HG03460 (cell line): ENCODE results near the gene ZBTB1.
A peak's percentile ranks its signal among the peaks of the same experiment; 100 is the strongest.

ENCODE experiments used
- ATAC-seq: cut with Tn5 transposase; IDR thresholded peaks from one replicate; pipeline ENCODE4 v1.9.1; 2021; ENCODE audit not compliant: unreplicated experiment

The ZBTB1 gene, protein sequence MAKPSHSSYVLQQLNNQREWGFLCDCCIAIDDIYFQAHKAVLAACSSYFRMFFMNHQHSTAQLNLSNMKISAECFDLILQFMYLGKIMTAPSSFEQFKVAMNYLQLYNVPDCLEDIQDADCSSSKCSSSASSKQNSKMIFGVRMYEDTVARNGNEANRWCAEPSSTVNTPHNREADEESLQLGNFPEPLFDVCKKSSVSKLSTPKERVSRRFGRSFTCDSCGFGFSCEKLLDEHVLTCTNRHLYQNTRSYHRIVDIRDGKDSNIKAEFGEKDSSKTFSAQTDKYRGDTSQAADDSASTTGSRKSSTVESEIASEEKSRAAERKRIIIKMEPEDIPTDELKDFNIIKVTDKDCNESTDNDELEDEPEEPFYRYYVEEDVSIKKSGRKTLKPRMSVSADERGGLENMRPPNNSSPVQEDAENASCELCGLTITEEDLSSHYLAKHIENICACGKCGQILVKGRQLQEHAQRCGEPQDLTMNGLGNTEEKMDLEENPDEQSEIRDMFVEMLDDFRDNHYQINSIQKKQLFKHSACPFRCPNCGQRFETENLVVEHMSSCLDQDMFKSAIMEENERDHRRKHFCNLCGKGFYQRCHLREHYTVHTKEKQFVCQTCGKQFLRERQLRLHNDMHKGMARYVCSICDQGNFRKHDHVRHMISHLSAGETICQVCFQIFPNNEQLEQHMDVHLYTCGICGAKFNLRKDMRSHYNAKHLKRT

DNA sequence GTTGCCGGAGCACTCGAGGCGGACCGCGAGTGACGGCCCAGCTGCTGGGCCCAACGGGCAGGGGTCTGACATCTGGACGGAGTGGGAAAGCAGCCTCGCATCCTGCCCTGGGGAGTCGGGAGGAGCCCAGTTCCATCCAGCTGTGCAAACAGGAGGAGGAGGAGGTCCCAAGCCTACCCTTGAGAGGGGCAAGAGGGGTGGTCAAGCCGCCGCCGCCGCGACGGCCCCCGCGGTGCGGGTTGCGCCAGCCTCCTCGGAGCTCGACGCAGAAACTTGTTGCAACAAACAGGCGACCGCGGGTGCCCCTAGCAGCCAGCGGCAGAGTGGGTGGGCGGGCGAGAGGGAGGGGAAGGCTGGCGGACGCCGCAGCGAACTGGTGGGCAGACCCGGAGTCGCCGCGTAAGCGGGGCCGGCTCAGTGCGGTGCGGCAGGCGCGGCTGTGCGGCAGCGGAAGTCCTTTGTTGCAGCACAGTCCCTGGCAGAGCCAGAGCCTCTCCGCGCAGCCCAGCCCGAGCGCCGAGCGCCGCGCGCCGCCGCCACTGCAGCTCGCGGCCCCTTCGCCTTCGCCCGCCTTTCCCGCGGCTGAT is at the start of gene ZBTB1:
ZBTB1 (plus strand) TSS at position 461 of the 587 bp plus-strand sequence. CDS start 16,735 bp downstream, outside the sequence.
- ATAC-seq: peak; percentile 25

DNA sequence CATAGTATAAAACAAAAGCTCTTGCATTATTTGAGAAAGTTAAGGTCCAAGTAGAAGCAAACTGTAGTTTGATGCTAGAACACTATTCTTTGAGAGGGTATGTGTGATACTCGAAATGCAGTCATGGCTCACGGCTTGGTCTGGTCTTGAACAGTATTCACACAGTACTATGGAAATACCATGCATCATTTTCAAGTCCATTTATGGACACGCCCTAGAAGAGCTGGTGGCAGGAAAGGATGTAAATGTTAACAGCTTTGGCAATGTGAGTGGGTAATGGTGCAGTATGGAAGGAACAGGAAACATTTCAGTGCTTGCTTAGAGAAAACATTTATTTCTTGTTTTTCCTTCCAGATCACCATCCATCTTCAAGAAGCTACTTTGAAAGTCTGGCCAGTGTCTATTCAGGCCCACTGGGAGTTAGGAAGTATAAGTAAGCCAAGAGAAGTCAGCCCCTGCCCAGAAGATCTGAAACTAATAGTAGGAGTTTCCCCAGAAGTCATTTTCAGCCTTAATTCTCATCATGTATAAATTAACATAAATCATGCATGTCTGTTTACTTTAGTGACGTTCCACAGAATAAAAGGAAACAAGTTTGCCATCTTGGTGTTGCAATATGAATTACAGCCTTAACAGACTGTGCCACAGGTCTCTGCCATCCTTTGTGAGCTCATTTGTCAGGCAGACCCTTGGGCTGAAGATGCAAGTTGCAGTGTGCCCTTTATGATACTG is 45.0 kb upstream of the ZBTB1 start:
- ATAC-seq: no peak

DNA sequence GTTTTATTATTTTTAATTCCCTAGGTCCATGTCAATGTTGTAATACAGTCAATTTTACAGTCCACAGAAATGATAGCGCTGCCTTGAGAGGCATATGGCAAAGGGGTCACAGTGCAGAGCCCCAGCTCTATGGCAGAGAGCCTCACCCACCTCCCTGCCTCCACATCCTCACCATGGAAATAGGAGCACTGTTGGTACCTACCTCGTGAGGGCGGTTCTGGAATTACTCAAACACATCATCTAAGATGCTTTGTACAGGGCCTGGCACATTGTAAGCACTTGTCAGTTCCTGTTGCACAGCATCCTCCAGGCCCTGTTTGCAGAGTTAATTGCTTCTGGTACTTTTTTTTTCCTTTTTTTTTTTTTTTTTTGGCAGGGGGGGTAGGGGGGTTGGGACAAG is 43.3 kb upstream of the ZBTB1 start:
- no peak for ATAC-seq

DNA sequence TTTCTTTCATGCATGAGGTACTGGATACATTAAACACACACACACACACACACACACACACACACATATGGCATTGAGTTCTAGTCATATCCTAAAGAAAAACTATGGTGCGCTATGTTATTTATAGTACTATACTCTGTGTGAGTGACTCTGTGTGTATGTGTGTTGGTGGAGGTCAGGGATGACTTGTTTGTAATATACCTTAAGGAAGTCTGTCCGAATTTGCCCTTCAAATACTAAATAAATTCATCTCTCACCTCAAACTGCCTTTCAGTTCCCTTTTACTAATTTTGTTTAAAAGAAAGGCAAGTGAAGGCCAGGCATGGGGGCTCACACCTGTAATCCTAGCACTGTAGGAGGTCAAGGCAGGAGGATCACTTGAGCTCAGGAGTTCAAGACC is 41.4 kb upstream of the ZBTB1 start:
- no peak for ATAC-seq

DNA sequence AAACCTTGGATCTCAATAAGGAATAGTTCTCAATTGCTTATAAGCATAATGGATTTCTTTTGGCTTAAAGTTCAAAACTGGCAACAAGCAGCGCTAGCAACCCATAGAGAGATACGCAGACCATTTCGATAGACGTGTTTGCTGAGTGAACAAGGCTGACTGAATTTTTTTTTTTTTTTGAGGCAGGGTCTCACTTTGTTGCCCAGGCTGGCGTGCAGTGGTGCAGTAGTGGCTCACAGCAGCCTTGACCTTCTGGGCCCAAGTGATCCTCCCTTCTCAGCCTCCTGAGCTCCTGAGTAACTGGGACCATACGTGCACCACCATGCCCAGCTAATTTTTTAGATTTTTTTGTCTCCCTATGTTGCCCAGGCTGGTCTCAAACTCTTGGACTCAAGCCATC is 40.7 kb upstream of the ZBTB1 start:
- ATAC-seq: no peak

DNA sequence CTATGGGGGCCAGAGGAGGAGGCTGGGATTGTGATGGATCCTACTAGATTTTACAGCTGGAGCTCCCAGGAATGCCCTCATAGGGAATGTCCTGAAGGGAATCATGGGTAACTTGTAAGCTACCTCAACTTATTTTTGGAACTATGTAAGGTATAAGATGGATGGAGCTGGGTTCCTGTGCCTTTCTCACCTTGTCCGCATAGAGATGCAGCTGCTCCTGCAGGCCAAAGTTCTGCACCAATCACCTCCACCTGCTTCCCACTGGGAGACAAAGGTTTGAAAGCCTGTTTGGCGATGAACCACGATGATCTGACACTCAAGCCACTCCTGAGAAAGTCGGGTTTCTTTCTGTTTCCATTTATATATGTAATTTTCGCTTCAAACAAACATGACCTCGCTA is 39.9 kb upstream of the ZBTB1 start:
- ATAC-seq: peak; percentile 2

DNA sequence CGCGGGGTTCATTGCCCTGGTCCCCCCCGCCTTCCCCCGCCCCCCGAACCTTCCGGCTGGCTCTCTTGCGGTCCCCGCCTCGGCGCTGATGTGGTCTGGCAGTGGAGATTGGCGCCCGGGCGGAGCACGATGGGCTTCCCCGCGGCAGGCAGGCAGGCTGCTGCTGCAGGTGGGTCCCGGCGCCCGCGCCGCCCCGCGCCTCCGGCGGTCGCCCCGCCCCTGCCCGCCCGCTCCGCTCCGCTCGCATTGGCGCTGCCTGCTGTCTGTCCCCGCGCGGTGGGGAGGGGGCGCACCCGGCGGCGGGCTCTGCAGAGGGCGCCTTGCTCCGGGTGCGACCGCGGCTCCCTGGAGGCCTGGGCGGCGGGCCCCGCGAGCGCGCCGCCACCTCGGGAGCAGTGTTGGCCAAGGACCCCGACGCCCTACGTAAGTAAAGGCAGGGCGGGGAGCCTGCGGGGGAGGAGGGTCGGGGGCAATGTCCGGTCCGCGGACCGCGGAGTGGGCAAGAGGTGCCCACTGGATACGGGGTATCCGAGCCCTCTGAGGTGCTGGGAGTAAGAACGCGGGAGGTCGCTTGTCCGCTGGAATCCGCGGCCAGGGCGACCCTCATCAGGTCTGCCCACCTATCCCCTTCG is 39.3 kb upstream of the ZBTB1 start, which contains the start of gene AKAP5:
AKAP5 (plus strand) TSS at position 309 of the 632 bp plus-strand sequence. CDS start 2,896 bp downstream, outside the sequence.
- ATAC-seq: peak; percentile 51

DNA sequence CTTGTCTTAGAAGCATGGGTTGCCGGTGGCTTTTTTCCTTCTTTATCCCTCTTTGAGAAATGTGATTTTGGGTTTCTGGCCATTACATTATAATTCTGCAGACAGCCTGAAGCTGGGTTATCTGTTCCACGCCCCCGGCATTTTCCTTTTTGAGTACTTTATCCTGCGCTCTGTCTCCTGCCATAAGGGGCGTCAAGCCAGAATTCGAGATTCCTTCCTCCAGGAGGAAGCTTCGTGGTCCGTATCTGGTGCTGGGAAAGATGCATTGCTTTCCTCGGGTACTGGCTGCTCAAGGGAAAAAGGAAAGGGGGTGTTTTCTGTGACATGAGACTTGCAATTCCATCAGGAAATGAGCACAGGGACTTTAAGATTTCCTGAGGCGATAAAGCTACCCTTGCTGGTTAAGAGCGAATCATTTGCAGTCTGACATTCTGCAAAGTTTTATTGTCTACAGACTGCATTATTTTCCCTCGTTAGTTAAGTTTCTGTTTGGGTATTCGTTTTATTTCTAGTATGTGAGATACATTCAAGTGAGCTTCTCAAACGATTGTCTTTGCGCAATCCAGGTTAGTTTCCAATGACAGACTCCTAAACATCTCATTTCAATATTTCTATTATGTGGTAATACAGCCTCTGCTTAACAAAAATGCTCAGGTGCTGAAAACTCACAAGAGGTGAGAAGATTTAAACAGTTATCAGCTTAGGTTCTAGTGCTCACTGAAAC is 38.6 kb upstream of the ZBTB1 start:
- ATAC-seq: no peak

DNA sequence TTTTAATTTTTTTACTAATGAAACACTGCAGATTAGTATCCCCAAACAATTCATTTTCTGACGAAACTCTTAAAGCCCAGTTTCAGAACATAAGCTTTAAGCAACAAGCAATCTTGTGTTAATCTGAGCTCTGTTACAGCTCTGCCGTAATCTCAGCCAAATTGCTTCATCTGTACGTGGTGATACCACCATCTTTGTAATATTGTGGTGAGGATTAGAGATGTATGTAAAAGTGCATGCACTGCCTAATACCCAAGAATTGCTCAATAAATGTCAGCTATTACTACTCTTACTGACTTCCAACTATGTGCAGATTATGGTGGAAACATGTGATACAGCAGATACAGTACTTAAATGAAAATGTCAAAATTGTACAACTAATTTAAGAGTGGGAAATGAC is 37.5 kb upstream of the ZBTB1 start:
- ATAC-seq: no peak

DNA sequence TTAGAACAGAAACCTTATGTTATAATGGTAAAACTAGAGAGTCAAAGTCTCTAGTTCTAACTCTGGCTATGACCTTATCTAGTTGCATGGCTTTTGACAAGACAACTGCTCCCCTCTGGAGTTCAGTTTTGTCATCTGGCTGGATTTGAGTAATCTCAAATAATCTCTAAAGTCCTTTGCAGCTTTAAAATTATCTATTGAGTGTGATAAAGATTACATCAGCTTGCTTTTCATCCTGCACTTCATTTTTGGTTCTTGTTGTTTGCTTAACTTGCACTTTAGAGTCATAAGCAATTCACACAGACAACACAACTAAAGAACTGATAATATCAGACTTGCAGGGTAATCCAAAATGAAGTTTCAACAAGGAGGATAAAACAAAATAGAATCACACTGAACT is 37.0 kb upstream of the ZBTB1 start:
- ATAC-seq: no peak

DNA sequence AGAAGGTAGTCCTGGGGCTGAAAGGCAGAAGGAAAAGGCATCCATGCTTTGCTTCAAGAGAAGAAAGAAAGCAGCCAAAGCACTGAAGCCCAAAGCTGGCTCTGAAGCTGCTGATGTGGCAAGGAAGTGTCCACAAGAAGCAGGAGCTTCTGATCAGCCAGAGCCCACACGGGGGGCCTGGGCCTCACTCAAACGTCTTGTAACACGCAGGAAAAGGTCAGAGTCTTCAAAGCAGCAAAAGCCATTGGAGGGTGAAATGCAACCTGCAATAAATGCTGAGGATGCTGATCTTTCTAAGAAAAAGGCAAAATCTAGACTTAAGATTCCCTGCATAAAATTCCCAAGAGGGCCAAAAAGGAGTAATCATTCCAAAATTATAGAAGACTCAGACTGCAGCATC is 36.1 kb upstream of the ZBTB1 start:
- ATAC-seq: no peak

DNA sequence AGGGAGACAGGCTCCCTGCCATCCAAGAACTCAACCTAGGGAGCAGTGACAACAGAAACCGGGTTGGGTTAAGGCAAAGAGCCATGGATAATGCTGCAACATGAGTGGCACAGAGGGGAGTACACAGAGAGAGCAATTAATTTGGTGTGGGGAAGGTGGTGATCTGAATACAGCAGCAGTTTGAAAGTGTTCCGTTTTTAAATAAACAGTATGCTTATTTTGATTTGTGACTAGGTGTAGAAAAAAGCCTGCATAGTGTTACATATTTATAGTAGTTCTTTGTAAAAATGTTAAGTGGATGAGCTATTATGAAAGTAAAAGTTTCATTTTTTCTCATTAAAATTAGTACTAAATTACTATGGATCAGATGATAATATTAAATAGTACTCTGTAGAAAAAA is 30.5 kb upstream of the ZBTB1 start:
- no peak for ATAC-seq

DNA sequence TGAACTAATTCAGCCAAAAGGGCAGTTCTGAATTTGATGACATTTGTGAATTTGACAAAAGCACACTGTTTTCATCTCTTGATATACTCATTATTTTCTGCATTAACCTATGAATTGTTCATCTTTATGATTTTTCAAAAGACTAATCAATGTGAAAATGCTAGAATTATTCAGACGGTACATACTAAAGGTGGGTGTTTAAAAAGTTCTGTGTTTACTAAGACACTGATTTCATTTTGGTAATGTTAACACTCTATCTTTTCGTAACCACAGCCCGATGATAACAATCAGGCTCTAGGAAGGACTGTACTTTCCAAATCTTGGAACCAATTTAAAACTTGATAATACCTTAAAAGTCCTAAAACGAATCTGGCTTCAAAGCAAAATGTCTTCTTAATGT is 29.9 kb upstream of the ZBTB1 start:
- ATAC-seq: no peak

DNA sequence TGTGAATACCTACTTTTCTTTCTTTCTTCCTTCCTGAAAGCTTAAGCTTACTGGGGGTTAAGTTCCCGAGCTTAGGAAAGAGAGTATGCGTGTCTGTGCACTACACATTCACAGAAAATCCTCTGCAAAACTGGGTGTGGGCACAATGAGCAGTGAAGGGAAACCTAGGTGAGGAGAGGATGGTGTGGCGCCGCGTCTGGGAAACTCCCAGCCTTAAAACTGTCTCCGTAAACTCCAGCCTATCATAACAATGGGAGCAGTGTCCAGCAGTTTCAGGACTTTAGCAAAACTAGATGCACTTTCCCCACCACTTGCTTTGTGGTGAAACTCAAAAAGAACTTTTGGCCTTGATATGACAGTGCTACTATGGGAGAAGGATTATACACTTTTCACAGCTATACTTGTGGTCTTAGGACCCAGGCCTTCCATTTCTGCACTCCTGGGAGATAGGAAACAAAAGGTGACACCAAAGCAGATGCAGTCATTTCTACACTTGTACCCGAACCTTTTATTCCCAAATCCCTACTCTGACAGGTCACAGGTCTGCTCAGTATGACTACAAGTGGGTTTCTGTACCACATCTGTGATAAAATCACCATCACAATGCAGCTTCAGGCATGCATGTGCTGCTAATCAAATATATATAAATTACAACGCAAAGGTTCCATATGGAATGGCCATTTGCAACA is 28.8 kb upstream of the ZBTB1 start:
- no peak for ATAC-seq

DNA sequence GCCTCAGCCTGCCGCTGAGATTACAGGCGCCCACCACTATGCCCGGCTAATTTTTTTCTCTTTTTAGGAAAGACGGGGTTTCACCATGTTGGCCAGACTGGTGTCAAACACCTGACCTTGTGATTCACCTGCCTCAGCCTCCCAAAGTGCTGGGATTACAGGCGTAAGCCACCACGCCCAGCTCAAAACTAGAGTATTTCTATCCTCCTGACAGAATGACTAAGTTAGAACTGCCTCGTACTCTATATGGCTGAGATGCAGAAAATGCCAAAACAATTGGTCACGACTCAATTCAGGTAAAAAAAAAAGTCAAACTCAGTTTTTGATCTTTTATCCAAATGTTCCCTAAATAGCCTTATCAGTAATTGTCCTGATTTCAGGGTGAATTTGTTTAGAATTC is 28.1 kb upstream of the ZBTB1 start:
- ATAC-seq: no peak

DNA sequence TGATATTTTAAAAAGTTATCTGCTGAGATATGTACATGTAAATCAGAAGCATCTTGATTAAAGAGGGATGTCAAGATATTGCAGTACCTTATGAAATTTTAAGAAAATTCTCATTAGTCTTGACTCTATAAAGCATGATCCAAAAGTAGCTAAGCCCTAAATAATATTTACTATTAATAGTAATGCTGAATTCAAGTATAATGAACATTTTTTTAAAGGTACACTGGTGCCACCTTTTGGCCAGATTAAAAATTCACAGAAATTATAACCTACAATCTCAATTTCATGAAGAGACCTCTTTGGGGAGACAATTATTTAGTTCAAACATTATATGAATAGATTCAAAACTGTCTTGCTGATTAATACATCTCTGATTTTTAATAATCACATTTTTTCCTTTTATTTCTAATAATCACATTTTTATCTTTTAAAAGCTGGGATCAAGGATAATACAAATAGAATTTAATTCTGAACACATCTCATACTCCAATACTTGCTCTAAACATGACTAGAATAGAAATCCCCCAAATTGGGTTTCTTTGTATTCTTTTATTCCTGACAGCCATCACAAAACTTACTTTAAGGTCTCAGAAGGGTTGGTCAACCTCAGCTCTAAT is 25.8 kb upstream of the ZBTB1 start:
- ATAC-seq: no peak

DNA sequence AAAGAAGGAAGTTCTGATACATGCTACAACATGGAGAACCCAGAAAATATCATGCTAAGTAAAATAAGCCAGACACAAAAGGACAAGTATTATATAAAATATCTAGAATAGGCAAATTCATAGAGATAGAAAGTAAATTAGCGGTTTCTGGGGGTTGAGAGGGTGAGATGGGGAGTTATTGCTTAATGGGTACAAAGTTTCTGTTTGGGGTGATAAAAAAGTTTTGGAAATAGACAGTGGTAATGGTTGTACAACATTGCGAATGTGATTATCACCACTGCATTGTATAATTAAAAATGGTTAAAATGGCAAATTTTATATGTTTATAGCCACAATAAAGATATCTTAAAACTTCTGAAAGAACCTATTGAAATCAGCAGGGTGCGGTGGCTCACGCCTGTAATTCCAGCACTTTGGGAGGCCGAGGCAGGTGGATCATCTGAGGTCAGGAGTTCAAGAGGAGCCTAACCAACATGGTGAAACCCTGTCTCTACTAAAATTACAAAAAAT is 15.9 kb upstream of the ZBTB1 start:
- no peak for ATAC-seq

DNA sequence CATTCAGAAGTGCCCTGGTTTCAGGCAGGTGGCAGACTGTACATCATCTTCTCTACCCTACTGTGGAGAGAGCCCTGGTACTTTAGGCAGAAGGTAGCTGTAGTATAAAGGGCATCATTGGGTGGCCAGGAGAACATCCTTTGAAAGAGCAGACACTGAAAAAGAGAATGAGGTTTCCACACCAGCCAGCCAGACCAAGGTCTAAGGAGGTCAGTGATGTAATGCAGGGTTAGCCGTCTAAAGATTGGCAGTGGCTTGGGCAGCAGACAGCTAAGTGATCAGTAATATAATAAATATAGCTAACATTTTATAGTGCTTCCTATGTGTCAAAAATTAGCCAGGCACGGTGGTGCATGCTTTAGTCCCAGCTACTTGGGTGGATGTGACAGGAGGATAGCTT is 12.9 kb upstream of the ZBTB1 start:
- ATAC-seq: no peak

DNA sequence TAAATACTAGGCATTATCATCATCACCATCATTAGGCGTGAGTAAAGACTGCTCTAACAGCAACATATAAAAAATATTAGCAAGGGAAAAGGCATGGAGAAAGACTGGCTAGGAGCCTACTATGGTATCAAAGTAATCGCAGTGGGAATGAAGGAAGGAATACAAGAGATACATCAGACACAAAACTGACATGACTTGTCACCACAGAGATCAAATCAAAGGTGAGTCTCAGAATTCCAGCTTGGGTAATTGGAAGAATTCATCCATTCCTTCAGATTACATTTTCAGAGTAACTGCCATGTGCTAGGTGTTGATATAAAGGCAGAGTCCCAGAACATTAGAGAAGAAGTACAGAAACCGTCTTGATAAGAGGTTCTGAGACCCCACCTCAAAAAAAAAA is 11.1 kb upstream of the ZBTB1 start:
- no peak for ATAC-seq
